CD4-positive, alpha-beta T cell (primary cell): Measurements from ENCODE around the gene CD34. TPM values are rescaled to one million over a fixed set of nuclear protein-coding genes. Genes with fewer than 3 reads are reported as not detected.

Source experiments
- ATAC-seq: fragments of 200-7000 bp; cut with Tn5 transposase; one replicate; pipeline ENCODE4 v1.10.0; 2022; ENCODE audit warnings: mild to moderate bottlenecking; ENCODE audit not compliant: poor library complexity
- CTCF ChIA-PET: fragments of 350-600 bp; sonication (Branson Sonifier 250); formaldehyde crosslinking; loops from one replicate; lab custom pipeline; 2021; ENCODE audit warnings: antibody characterized with exemption, inconsistent platforms; lab: Charles Lee
- POLR2A ChIA-PET: fragments of 350-600 bp; sonication (Branson Sonifier 250); formaldehyde crosslinking; loops from one replicate; lab custom pipeline; 2021; ENCODE audit warnings: antibody characterized with exemption, inconsistent platforms; lab: Charles Lee
- DNase-seq, 14 experiments: peaks; one replicate each; pipeline ENCODE4 v3.0.0-alpha.2; 2013 to 2020; ENCODE audit warnings: mixed read lengths in 2 of 14
- H3K27ac ChIP-seq, 2 donors: one replicate each; pipeline versions ENCODE4 v1.5.1 to v1.7.0; 2013; ENCODE audit warnings: low read length in 2 of 2, low read depth in 1 of 2, mild to moderate bottlenecking in 1 of 2
- H3K27me3 ChIP-seq, 2 experiments: 1 replicate in 1 of 2; 2 replicates in 1 of 2; pipeline versions ENCODE4 v1.6.1 to v1.7.0; 2013; ENCODE audit warnings: low read length in 2 of 2, control low read depth in 1 of 2, mild to moderate bottlenecking in 1 of 2, moderate library complexity in 1 of 2; ENCODE audit not compliant: insufficient read depth in 2 of 2, control insufficient read depth in 1 of 2
- H3K36me3 ChIP-seq: one replicate; pipeline ENCODE4 v1.6.1; 2013; ENCODE audit warnings: low read length, control low read depth; ENCODE audit not compliant: insufficient read depth
- H3K4me1 ChIP-seq: one replicate; pipeline ENCODE4 v1.6.1; 2013; ENCODE audit warnings: low read length, control low read depth; ENCODE audit not compliant: insufficient read depth
- H3K4me3 ChIP-seq: one replicate; pipeline ENCODE4 v1.5.1; 2013; ENCODE audit warnings: mild to moderate bottlenecking, low read length, moderate library complexity
- H3K9me3 ChIP-seq, 2 experiments: 1 replicate in 1 of 2; 2 replicates in 1 of 2; pipeline versions ENCODE4 v1.6.1 to v1.7.0; 2013; ENCODE audit warnings: low read length in 2 of 2, mild to moderate bottlenecking in 2 of 2, control low read depth in 1 of 2, moderate library complexity in 1 of 2; ENCODE audit not compliant: control insufficient read depth in 1 of 2, insufficient read depth in 1 of 2
- H3K27ac Mint-ChIP-seq: one replicate; pipeline ENCODE4 v1.8.0; 2020; ENCODE audit warnings: mixed read lengths
- H3K27me3 Mint-ChIP-seq: one replicate; pipeline ENCODE4 v1.8.0; 2021; ENCODE audit warnings: mixed read lengths
- H3K36me3 Mint-ChIP-seq: one replicate; pipeline ENCODE4 v1.8.0; 2021; ENCODE audit warnings: low read depth, mixed read lengths
- H3K4me1 Mint-ChIP-seq: one replicate; pipeline ENCODE4 v1.8.0; 2021; ENCODE audit warnings: low read depth, mixed read lengths
- H3K4me3 Mint-ChIP-seq: one replicate; pipeline ENCODE4 v1.8.0; 2020; ENCODE audit warnings: mild to moderate bottlenecking, mixed read lengths
- H3K9me3 Mint-ChIP-seq: one replicate; pipeline ENCODE4 v1.8.0; 2020; ENCODE audit warnings: mixed read lengths
- CTCF ChIP-seq: fragments of 200-600 bp; IDR thresholded peaks from one replicate; pipeline ENCODE4 v1.8.0; 2022; ENCODE audit warnings: antibody characterized with exemption, mild to moderate bottlenecking
- intact Hi-C, 2 experiments: fragments of 100-400 bp; cut with DNase I in 1 of 2; cut with micrococcal nuclease in 1 of 2; formaldehyde crosslinking; loops; one replicate each; pipeline versions ENCODE4 v1.15.1 to v1.9.0; 2023 to 2025; cut with DNase I, micrococcal nuclease
- total RNA-seq, 174 experiments: library from RNA in 2 of 174; stranded (reverse) in 2 of 174; gene quantifications; one replicate each; pipeline ENCODE4 v1.2.3 and lab custom pipeline; 2021 to 2026

The CD34 gene
- total RNA-seq, 2 experiments from 2014 or later, result not detected

GRCh38 chr1:207888652-207889051 lies 22.3 kb downstream of the CD34 start:
- no peak overlapping the region for H3K27ac Mint-ChIP-seq
- intact Hi-C loops, result no loop called here

GRCh38 chr1:207887542-207888201 lies 23.3 kb downstream of the CD34 start:
- peaks cover 29% of the 10 kb centered on the region for H3K4me1 Mint-ChIP-seq
- no peaks in the 10 kb centered on the region for H3K36me3 ChIP-seq

More at GRCh38 chr1:207888652-207889051, 22.3 kb downstream of the CD34 start:
- ATAC-seq, result no peak
- Histone ChIP-seq H3K4me1 (peaks cover 25% of the 10 kb centered on the region), H3K9me3 (no peaks in the 10 kb centered on the region), H3K36me3 (no peaks in the 10 kb centered on the region), H3K27ac (no peak overlapping the region), H3K27me3 (no peaks in the 10 kb centered on the region), H3K4me3 (no peak overlapping the region)
- Mint-ChIP-seq H3K9me3 (no peaks in the 10 kb centered on the region), H3K4me1 (peaks cover 19% of the 10 kb centered on the region), H3K27me3 (peaks cover 5% of the 10 kb centered on the region), H3K36me3 (no peaks in the 10 kb centered on the region), H3K4me3 (no peak overlapping the region)
- ChIA-PET POLR2A (no interaction called here), CTCF (no interaction called here)
- no peak for DNase-seq
- no peak for TF ChIP-seq CTCF

GRCh38 chr1:207886227-207886626 lies 24.7 kb downstream of the CD34 start:
- no peak for TF ChIP-seq CTCF
- no peak overlapping the region for H3K27ac Mint-ChIP-seq
- Histone ChIP-seq H3K36me3 (no peaks in the 10 kb centered on the region), H3K4me1 (peaks cover 35% of the 10 kb centered on the region), H3K27ac (no peak overlapping the region), H3K4me3 (no peak overlapping the region), H3K9me3 (no peaks in the 10 kb centered on the region), H3K27me3 (no peaks in the 10 kb centered on the region)
- ChIA-PET POLR2A (interaction anchor here (1.1 to 6.9 kb wide), 6 partner anchors 10 to 77 kb away, joined by 3 to 102 read pairs (median 24); no protein-coding TSS in a partner anchor), CTCF (interaction anchor here (1.8 to 6.3 kb wide), 7 partner anchors 14 to 79 kb away, joined by 4 to 115 read pairs (median 9); no protein-coding TSS in a partner anchor)
- DNase-seq (no peak), ATAC-seq (no peak)
- H3K27me3 Mint-ChIP-seq, result peaks cover 5% of the 10 kb centered on the region
- intact Hi-C loops, result loop anchor here in 1 of 2 experiments (1.0 kb wide), 1 partner anchor 76 kb away; no protein-coding TSS in a partner anchor
- H3K4me3 Mint-ChIP-seq, result no peak overlapping the region
- H3K36me3 Mint-ChIP-seq, result no peaks in the 10 kb centered on the region
- H3K4me1 Mint-ChIP-seq, result peaks cover 38% of the 10 kb centered on the region
- H3K9me3 Mint-ChIP-seq, result no peaks in the 10 kb centered on the region

More at GRCh38 chr1:207887542-207888201, 23.3 kb downstream of the CD34 start:
- Mint-ChIP-seq H3K27ac (no peak overlapping the region), H3K4me3 (no peak overlapping the region), H3K27me3 (peaks cover 5% of the 10 kb centered on the region), H3K36me3 (no peaks in the 10 kb centered on the region), H3K9me3 (no peaks in the 10 kb centered on the region)
- ChIA-PET CTCF (interaction anchor here (1.7 kb wide), 1 partner anchor 18 kb away, joined by 8 read pairs; no protein-coding TSS in a partner anchor), POLR2A (interaction anchor here (0.6 to 1.3 kb wide), 3 partner anchors 11 to 19 kb away, joined by 3 read pairs; no protein-coding TSS in a partner anchor)
- ATAC-seq, result no peak
- Histone ChIP-seq H3K27ac (no peak overlapping the region), H3K27me3 (no peaks in the 10 kb centered on the region), H3K9me3 (no peaks in the 10 kb centered on the region), H3K4me1 (peaks cover 29% of the 10 kb centered on the region), H3K4me3 (no peak overlapping the region)
- no peak for DNase-seq
- TF ChIP-seq CTCF, result no peak
- intact Hi-C loops, result no loop called here
